Measurements from ENCODE around the gene IRAG1.
"Not testable (repeated sequence)": the region's sequence is repeated elsewhere in the genome, so short reads cannot be mapped to it uniquely, and the experiment has no call there.

IRAG1 gene

DNA sequence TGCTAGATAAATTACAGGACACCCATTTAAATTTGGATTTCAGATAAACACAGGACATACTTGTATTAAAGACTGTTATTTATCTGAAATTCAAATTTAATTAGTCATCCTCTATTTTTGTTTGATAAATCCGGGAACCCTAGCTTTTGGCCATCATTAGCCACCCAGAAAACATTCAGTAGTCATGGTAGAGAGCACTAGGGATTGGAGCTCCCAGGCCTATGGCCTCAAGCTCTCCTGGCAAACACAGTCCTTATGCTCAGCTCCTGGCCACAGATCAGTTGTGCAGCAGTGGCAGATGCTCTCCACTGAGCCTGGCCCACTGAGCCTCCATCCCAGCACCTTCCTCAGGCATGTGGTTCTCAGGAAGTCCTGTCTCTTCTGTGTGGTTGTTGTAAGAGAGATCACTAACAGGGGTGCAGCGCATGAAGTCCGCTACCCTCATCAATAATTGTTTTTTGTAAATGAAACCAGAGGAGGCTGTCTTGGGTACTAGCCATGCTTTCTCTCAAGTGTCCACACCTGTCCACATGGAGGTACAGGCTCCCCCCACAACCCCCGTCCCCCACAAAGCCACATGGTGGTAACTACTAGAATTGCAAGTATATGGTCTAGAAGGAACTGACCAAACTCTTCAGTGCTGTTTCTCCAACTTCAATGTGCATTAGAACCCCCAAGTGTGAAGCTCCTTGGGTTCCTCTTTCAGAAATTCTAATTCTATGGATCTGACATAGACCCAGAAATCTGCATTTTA lies 1.1 kb upstream of the IRAG1 start:
- no peak for DNase-seq (ENCODE audit: extremely low read depth, low read depth)
- H3K4me3 ChIP-seq (replicated peaks; ENCODE audit: low read depth, low read length) = no peak overlapping the region
- no peak for TF ChIP-seq CTCF (IDR thresholded peaks at IDR 0.05; ENCODE audit: low read depth, low read length, missing control alignments)

DNA sequence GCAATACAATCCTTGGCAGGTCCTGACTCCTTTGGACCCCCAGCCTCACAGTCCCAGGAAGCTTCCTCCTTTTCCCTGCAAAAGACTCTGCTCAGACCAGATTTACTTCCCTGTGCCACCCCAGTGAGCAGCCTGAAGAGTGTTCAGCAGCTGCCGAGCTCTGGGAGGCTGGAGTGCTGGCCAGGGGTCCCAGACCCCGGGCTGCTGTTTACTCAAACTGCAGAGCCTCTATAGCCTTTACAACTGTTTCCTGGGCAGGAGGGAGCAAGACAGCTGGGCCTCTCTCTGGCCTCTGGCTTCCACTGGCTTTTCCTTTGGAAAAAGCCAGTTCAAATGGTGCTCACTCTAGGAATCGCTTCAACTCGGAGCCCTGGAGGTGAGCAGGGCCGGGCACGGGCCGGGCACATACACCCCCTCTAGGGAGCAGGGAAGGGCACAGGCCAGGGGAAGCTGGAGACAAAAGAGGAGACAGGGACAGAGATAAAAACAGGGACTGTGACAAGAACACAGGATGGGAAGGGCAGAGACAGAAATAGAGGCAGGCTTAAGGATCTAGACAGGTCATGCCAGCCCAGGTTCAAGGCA lies 932 bp downstream of the IRAG1 start:
- TF ChIP-seq CTCF (IDR thresholded peaks at IDR 0.05; ENCODE audit: low read depth, low read length, missing control alignments) = no peak

DNA sequence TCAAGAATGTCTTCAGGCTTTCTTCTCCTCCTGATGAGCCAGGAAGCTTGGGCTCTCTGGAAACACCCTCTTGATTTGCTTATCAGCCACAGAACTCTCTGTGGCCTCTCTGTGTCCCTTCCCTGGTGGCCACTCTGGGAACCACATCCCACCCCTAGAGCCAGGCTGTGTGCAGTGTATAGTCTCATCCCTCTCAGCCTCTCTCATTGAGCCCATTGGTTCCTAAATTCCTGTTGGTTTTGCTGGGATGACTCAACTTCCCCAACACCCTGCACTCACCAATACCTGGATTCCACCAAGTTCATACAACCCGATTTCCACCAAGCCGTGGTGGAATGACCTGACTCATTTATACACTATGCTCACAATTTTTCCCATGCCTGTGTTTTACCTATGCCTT lies 5.2 kb downstream of the IRAG1 start:
- DNase-seq (ENCODE audit: extremely low read depth, low read depth) = no peak
- H3K4me3 ChIP-seq (replicated peaks; ENCODE audit: low read depth, low read length) = no peak overlapping the region
- TF ChIP-seq CTCF (IDR thresholded peaks at IDR 0.05; ENCODE audit: low read depth, low read length, missing control alignments) = peak; percentile 36

More for the DNA sequence above, 932 bp downstream of the IRAG1 start:
- DNase-seq (ENCODE audit: extremely low read depth, low read depth) = no peak
- H3K4me3 ChIP-seq (replicated peaks; ENCODE audit: low read depth, low read length) = peak overlapping the region; percentile 17

- no peak overlapping the region for H3K4me3 ChIP-seq (replicated peaks; ENCODE audit: low read depth, low read length)
- DNase-seq (ENCODE audit: extremely low read depth, low read depth) = no peak
- TF ChIP-seq CTCF (IDR thresholded peaks at IDR 0.05; ENCODE audit: low read depth, low read length, missing control alignments) = no peak
Observed at GRCh38 chr11:10686311-10686710, 7.2 kb downstream of the IRAG1 start.

DNA sequence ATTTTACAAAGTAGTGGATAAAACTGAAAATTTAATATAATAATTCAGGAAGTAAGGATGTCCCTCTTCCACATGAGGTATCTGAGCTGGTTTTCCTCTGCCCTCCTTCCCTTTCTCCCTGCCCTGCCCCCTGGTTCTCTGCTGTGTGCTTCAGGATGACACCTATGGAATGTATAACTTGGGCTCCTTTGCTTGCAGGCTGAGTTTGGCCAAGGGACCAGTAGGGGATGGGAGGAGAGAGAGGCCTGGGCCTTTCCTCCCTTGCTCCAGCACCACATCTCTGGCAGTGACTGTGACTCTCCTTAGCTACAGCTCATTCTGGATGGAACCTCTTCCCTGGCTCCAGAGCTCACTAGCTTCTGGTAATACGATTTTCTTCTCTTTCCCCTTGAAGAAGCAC lies 10.1 kb downstream of the IRAG1 start:
- no peak for TF ChIP-seq CTCF (IDR thresholded peaks at IDR 0.05; ENCODE audit: low read depth, low read length, missing control alignments)
- no peak for DNase-seq (ENCODE audit: extremely low read depth, low read depth)
- H3K4me3 ChIP-seq (replicated peaks; ENCODE audit: low read depth, low read length) = no peak overlapping the region

DNA sequence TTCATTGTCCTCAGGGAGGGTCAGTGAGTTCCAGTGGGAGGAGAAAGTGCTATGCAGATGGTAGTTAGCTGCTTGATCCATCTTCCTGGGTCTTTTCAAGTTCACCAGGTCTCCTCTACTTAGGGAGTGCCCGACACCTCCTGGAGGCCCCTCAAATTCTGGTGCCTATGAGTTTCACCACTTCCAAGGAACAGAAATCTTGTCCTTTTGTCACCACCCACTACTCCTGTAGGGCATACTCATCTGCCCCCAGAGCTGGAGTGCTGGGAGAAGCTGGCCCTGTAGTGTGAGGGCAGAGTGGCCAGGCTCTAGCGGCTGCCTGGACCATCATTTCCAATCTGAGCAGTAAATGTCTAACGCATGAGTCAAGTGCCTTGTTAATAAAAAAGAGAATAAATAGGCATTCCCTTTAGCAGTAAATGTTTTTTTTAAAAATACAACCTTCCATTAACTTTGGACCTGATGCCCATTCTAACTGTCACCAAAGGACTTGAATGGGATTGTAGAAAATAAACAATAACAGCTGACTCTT lies 12.5 kb downstream of the IRAG1 start:
- no peak overlapping the region for H3K4me3 ChIP-seq (replicated peaks; ENCODE audit: low read depth, low read length)
- no peak for TF ChIP-seq CTCF (IDR thresholded peaks at IDR 0.05; ENCODE audit: low read depth, low read length, missing control alignments)
- no peak for DNase-seq (ENCODE audit: extremely low read depth, low read depth)

- DNase-seq (ENCODE audit: extremely low read depth, low read depth); H3K4me3 ChIP-seq (replicated peaks; ENCODE audit: low read depth, low read length): not testable (repeated sequence)
Observed at GRCh38 chr11:10680279-10680678, 13.3 kb downstream of the IRAG1 start.
